Stomach (tissue), 9 donors: ENCODE data around the gene RAD21L1. TPM values are rescaled to one million over a fixed set of nuclear protein-coding genes. Genes with fewer than 3 reads are reported as not detected.

Experiments
- DNase-seq, 2 donors: peaks; one replicate each; pipeline versions ENCODE4 v3.0.0 to v3.0.0-alpha.2; 2013 to 2019
- H3K27ac ChIP-seq, 5 donors: fragments of 200-600 bp in 4 of 5; sonication (generic) in 4 of 5; one replicate each; pipeline ENCODE4 v1.5.1; 2013 to 2019; ENCODE audit warnings: mild to moderate bottlenecking in 1 of 5, moderate library complexity in 1 of 5
- H3K27me3 ChIP-seq, 3 donors: fragments of 200-600 bp; sonication (generic); one replicate each; pipeline ENCODE4 v1.5.1; 2017 to 2019; ENCODE audit warnings: mixed run types in 1 of 3
- H3K36me3 ChIP-seq, 4 donors: fragments of 200-600 bp; sonication (generic); 1 replicate in 3 of 4; 2 replicates in 1 of 4; pipeline ENCODE4 v1.5.1; 2016 to 2019
- H3K4me1 ChIP-seq, 4 donors: fragments of 200-600 bp; sonication (generic); one replicate each; pipeline ENCODE4 v1.5.1; 2016 to 2019
- H3K4me3 ChIP-seq, 4 donors: fragments of 200-600 bp; sonication (generic) in 3 of 4; one replicate each; pipeline ENCODE4 v1.5.1; 2016 to 2019; ENCODE audit warnings: mild to moderate bottlenecking in 1 of 4
- H3K9me3 ChIP-seq, 4 donors: fragments of 200-600 bp; sonication (generic); one replicate each; pipeline ENCODE4 v1.5.1; 2016 to 2019
- CTCF ChIP-seq, 7 experiments: fragments of 450-650 bp in 4 of 7; fragments of 200-600 bp in 3 of 7; sonication (generic) in 3 of 7; IDR thresholded peaks; one replicate each; pipeline ENCODE4 v1.5.1; 2016 to 2019; ENCODE audit warnings: antibody characterized with exemption in 7 of 7, control low read depth in 2 of 7, mild to moderate bottlenecking in 1 of 7
- EP300 ChIP-seq: sonication (generic); formaldehyde crosslinking; IDR thresholded peaks from one replicate; pipeline ENCODE4 v1.6.1; 2017; ENCODE audit warnings: antibody characterized with exemption
- POLR2A ChIP-seq, 4 donors: fragments of 450-650 bp; IDR thresholded peaks; one replicate each; pipeline ENCODE4 v1.6.1; 2016; ENCODE audit warnings: antibody characterized with exemption in 4 of 4, control low read depth in 2 of 4, mild to moderate bottlenecking in 1 of 4, moderate library complexity in 1 of 4
- POLR2AphosphoS5 ChIP-seq, 3 donors: sonication (generic); formaldehyde crosslinking; IDR thresholded peaks; one replicate each; pipeline ENCODE4 v1.6.1; 2016; ENCODE audit warnings: antibody characterized with exemption in 3 of 3
- WGBS, 5 donors: extraction: QIAGEN DNeasy Blood & Tissue Kit in 3 of 5; methylation state at CpG; one replicate each; pipeline versions ENCODE4 v1.1.5 to v1.1.7; 2013 to 2018; 5-methylcytosine and 5-hydroxymethylcytosine counted together
- intact Hi-C: fragments of 100-400 bp; cut with DNase I; formaldehyde crosslinking; loops from one replicate; pipeline ENCODE4 v1.15.1; 2023; ENCODE audit warnings: low total_unique reads
- polyA plus RNA-seq, 3 donors: library from polyadenylated mRNA; stranded (reverse); fragments of 200-250 nt; gene quantifications; one replicate each; pipeline ENCODE4 v1.2.3, GENCODE V29; 2013
- total RNA-seq, 5 donors: library from RNA; depleted of rRNA; stranded (reverse); fragments of >200 nt; gene quantifications; one replicate each; pipeline versions ENCODE4 v1.1.0 to v1.2.3, GENCODE V29; 2014 to 2016
- donor health status: healthy with polysubstance abuse.
- donor health status: Bipolar disorder and iron deficiency.
- donor health status: healthy.

RAD21L1 gene
- total and polyA plus RNA-seq, 8 donors, result not detected

GRCh38 chr20:1266167-1266973, 40.5 kb downstream of the RAD21L1 start, which contains the start of gene SNPH:
SNPH (plus strand) TSS chr20:1266294; CDS start chr20:1296240, 29,946 bp downstream.
- no peaks in the 10 kb centered on the region for H3K9me3 ChIP-seq
- intact Hi-C loops, result no loop called here
- peak; percentile 77 to 89 for DNase-seq
- H3K36me3 ChIP-seq, result peaks cover 0 to 7% (median 0%) of the 10 kb centered on the region in 4 donors
- peak within 1 kb of the TSS; percentile 86 to 99 (median 98) for H3K4me3 ChIP-seq
- no peak for TF ChIP-seq POLR2AphosphoS5 (IDR thresholded peaks at IDR 0.05)
- TF ChIP-seq POLR2A (IDR thresholded peaks at IDR 0.05), result no peak
- no peak for TF ChIP-seq CTCF (IDR thresholded peaks at IDR 0.05)
- WGBS, 5 donors, result 0 to 1% (median 1%) methylated on average over 33 to 61 of the region's 61 CpGs
- H3K4me1 ChIP-seq, result peaks cover 16 to 31% (median 25%) of the 10 kb centered on the region in 4 donors
- peaks cover 0 to 10% (median 0%) of the 10 kb centered on the region in 3 donors for H3K27me3 ChIP-seq
- H3K27ac ChIP-seq, result peak within 1 kb of the TSS; percentile 72 to 84 (median 81)

- Histone ChIP-seq H3K36me3 (peaks cover 0 to 7% (median 0%) of the 10 kb centered on the region in 4 donors), H3K4me1 (peaks cover 16 to 31% (median 25%) of the 10 kb centered on the region in 4 donors), H3K27me3 (peaks cover 0 to 10% (median 0%) of the 10 kb centered on the region in 3 donors), H3K9me3 (no peaks in the 10 kb centered on the region), H3K27ac (peak overlapping the region in 3 of 5 donors; percentile 72 to 84 (median 81)), H3K4me3 (peak overlapping the region; percentile 86 to 99 (median 98))
- intact Hi-C loops, result no loop called here
- TF ChIP-seq POLR2AphosphoS5 (IDR thresholded peaks at IDR 0.05), result no peak
- 74 to 80% (median 76%) methylated on average over 2 to 8 of the region's 8 CpGs for WGBS, 5 donors
- DNase-seq, result no peak
Measured at GRCh38 chr20:1267161-1267560, 41.3 kb downstream of the RAD21L1 start.

- Histone ChIP-seq H3K4me1 (peaks cover 16 to 36% (median 31%) of the 10 kb centered on the region in 4 donors), H3K9me3 (no peaks in the 10 kb centered on the region), H3K27ac (peak overlapping the region in 1 of 5 donors; percentile 84), H3K27me3 (peaks cover 0 to 10% (median 0%) of the 10 kb centered on the region in 3 donors), H3K4me3 (peak overlapping the region in 1 of 4 donors; percentile 99), H3K36me3 (peaks cover 0 to 7% (median 0%) of the 10 kb centered on the region in 4 donors)
- no peak for TF ChIP-seq EP300
- no peak for TF ChIP-seq CTCF (IDR thresholded peaks at IDR 0.05)
- no peak for TF ChIP-seq POLR2AphosphoS5 (IDR thresholded peaks at IDR 0.05)
- no peak for TF ChIP-seq POLR2A (IDR thresholded peaks at IDR 0.05)
- intact Hi-C loops, result no loop called here
- WGBS, 5 donors, result 85 to 92% (median 86%) methylated on average over 3 of the region's 3 CpGs
- no peak for DNase-seq
Measured at GRCh38 chr20:1267809-1268374, 42.0 kb downstream of the RAD21L1 start.

- 89 to 94% (median 92%) methylated on average over 8 of the region's 8 CpGs for WGBS, 5 donors
- TF ChIP-seq POLR2AphosphoS5 (IDR thresholded peaks at IDR 0.05) (no peak), POLR2A (IDR thresholded peaks at IDR 0.05) (no peak), EP300 (no peak), CTCF (IDR thresholded peaks at IDR 0.05) (no peak)
- DNase-seq, result no peak
- Histone ChIP-seq H3K4me1 (peaks cover 16 to 41% (median 33%) of the 10 kb centered on the region in 4 donors), H3K4me3 (no peak overlapping the region), H3K36me3 (peaks cover 0 to 7% (median 0%) of the 10 kb centered on the region in 4 donors), H3K9me3 (no peaks in the 10 kb centered on the region), H3K27ac (no peak overlapping the region), H3K27me3 (peaks cover 0 to 10% (median 0%) of the 10 kb centered on the region in 3 donors)
- intact Hi-C loops, result no loop called here
Measured at GRCh38 chr20:1269235-1269634, 43.4 kb downstream of the RAD21L1 start.
